ENCODE data around the gene ADRA1B.

ADRA1B gene

GRCh38 chr5:159902444-159903121, 13.7 kb upstream of the ADRA1B start:
- DNase-seq, result no peak

- DNase-seq, result no peak
Observed at GRCh38 chr5:159903131-159903530, 13.2 kb upstream of the ADRA1B start.

DNA sequence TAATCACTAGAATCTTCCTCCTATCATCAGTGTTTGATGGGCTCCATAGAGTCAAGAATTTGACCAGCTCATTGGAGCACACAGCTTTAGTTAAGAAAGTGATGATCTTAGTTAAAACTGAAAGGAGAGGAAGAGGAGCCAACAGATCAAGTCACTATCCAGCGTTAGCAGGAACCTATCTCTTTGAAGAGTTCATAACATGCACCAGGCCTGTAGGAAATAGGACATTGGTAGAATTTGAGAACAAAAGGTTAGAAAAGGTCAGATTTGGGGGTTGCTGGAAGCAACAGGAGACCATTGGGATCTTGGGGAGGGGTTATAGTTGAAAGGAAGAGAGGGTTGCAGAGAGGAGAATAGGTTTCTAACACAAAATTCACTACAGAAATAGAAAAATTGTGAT, 11.4 kb upstream of the ADRA1B start:
- no peak for DNase-seq

DNA sequence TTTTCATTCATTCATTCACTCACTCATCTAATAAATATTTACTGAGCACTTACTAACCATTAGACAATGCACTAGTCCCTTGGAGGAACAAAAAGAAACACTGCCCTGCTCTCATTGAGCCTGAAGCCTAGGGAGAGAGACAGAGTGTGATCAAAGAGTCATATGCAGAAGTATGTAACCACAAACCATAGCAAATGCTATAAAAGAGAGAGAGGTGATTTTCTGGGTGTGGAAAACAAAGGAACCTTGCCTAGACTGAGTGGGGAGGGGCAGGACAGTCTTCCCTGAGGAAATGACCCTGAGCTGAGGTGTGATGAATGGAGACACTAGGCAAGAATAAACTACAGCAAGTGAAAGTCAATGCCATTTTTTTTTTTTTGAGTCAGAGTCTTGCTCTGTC, 10.8 kb upstream of the ADRA1B start:
- no peak for DNase-seq

- DNase-seq, result no peak
Observed at GRCh38 chr5:159906463-159906862, 9.8 kb upstream of the ADRA1B start.

GRCh38 chr5:159906943-159907342, 9.3 kb upstream of the ADRA1B start:
- no peak for DNase-seq

DNA sequence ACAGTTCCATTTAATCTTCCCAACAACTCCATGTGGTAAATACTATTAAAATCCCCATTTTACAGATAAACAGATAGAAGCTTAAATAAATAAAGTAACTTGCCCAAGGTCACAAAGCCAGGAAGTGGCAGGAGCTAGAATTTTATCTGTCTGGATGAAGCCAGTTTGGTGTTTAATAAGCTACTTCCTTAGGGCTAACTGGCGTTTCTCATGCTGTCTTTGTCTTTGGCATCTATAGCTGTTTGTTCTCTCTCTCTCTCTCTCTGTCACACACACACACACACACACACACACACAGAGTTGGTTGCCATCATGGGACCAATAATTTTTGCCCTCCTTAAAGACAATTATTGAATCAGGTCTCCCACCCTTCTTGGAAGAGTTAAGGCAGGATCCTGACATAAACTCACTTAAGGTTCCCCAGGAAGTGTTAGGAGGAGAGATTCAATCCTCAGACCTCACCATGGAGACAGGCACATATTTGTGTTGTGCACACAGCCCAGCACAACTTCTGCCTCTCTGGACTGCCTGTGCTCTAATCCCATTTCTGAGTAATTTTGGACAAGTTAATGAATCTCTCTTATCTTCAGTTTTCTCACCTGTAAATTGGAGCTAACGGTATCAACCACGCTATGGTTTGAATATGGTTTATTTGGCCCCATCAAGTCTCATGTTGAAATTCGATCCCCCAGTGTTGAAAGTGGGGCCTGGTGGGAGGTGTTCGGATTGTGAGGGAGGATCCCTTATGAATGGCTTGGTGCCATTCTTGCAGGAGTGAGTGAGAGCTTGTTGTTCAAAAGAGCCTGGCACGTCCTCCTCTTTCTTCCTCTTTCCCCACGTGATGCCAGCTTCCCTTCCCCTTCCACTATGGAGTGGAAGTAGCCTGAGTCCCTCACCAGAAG, 8.3 kb upstream of the ADRA1B start:
- DNase-seq, result no peak

GRCh38 chr5:159908591-159908940, 7.7 kb upstream of the ADRA1B start:
- no peak for DNase-seq

DNA sequence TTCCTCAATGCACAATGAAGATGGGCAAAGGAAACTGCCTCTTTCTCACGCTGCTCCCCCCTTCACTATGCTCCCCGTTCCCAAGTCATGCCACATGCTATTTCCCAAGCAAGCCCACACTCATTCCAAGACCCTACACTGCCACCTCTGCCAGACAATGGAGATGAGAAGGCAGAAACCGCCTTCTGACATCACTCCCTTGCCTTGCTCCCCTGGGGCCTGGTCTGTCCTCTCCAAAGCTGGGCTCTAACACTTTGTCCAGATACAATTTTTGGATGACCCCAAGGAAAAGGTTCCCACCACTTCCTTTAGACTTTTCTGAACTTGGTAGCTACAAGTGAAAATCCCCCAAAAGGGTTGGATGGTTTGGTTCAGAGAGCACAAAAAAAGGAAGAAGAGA, 7.2 kb upstream of the ADRA1B start:
- no peak for DNase-seq

DNA sequence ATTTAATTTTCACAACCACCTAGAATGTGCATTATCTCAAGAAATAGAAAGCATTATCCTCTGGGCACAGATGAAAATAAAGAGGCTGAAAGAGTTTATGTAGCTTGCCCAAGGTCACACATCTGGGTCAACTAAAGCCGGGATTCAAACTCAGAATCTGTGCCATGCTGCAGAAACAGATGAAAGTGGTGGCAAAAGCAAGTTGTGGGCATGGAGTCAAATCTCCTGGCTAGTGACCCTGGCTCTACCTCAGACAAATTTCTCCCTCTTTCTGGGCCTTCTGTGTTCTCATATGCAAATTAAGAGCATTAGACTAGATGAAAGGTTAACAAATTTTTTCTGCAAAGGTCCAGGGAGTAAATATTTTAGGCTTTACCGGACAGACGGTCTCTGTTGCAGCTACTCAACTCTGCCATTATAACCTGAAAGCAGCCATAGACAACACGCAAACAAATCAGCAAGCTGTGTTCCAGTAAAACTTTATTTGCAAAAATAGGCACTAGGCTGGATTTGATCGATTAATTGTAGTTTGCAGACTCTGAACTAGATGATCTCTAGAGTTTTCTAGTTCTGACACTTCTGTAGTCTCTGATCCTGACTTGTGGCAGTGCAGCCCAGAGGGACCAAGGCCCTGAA, 6.0 kb upstream of the ADRA1B start:
- no peak for DNase-seq

GRCh38 chr5:159910843-159911229, 5.4 kb upstream of the ADRA1B start:
- DNase-seq, result no peak

DNA sequence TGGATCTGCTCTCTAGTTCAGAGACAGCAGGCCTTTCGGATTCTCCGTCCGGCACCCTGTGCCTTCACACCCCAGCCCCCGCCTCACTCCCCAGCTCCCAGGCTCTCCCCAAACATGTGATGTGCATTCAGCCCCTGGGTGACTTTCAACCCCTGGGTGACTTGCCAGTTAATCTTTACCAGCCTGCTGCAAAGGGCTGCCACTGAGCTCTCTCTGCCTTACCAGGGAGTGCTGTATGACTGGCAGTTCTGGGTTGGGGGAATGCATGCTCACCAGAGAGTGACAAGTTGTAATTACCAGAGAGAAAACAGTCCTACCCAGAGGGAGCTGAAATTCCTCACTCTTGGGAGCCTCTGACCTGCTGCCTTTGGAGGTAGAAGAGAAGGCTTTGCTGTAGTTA, 4.9 kb upstream of the ADRA1B start:
- DNase-seq, result no peak

- DNase-seq, result no peak
Observed at GRCh38 chr5:159912033-159912800, 4.1 kb upstream of the ADRA1B start.

DNA sequence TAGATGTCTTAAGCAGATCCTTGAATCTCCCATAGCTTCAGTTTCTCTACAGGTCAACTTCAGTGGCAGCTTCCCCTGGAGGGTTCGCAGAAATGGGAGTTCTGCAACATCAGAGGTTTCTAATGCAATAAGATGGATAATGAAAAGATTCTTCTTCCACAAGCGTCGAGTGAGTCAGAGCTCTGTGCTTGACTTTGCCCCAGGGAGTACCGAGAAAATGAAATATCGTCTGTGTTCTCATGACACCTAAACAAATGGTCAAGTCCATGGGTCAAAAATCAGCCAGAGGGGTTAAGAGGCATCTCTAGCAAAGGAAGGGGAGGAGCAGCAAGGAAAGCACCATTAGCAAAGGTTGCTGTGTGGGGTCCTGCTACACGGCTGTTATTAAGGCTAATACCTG, 3.2 kb upstream of the ADRA1B start:
- no peak for DNase-seq

GRCh38 chr5:159913501-159913900, 2.8 kb upstream of the ADRA1B start:
- DNase-seq, result no peak

DNA sequence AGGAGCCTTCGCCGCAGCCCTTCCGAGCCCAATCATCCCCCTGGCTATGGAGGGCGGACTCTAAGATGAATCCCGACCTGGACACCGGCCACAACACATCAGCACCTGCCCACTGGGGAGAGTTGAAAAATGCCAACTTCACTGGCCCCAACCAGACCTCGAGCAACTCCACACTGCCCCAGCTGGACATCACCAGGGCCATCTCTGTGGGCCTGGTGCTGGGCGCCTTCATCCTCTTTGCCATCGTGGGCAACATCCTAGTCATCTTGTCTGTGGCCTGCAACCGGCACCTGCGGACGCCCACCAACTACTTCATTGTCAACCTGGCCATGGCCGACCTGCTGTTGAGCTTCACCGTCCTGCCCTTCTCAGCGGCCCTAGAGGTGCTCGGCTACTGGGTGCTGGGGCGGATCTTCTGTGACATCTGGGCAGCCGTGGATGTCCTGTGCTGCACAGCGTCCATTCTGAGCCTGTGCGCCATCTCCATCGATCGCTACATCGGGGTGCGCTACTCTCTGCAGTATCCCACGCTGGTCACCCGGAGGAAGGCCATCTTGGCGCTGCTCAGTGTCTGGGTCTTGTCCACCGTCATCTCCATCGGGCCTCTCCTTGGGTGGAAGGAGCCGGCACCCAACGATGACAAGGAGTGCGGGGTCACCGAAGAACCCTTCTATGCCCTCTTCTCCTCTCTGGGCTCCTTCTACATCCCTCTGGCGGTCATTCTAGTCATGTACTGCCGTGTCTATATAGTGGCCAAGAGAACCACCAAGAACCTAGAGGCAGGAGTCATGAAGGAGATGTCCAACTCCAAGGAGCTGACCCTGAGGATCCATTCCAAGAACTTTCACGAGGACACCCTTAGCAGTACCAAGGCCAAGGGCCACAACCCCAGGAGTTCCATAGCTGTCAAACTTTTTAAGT, 819 bp downstream of the ADRA1B start:
- DNase-seq, result no peak

- no peak for DNase-seq
Observed at GRCh38 chr5:159917994-159918393, 1.7 kb downstream of the ADRA1B start.

- DNase-seq, result no peak
Observed at GRCh38 chr5:159921721-159922120, 5.4 kb downstream of the ADRA1B start.

- no peak for DNase-seq
Observed at GRCh38 chr5:159923008-159923407, 6.7 kb downstream of the ADRA1B start.

GRCh38 chr5:159928122-159928909, 12.0 kb downstream of the ADRA1B start:
- no peak for DNase-seq

- no peak for DNase-seq
Observed at GRCh38 chr5:159929176-159929575, 12.9 kb downstream of the ADRA1B start.
